GM12872 (cell line): ENCODE results near the gene GRM8.
A peak's percentile ranks its signal among the peaks of the same experiment; 100 is the strongest.

ENCODE experiments used
- CTCF ChIP-seq: IDR thresholded peaks from 3 replicates; pipeline ENCODE4 v1.5.1; 2011; ENCODE audit warnings: low read depth, mild to moderate bottlenecking, low read length, moderate library complexity; ENCODE audit not compliant: insufficient read depth

Gene GRM8

DNA sequence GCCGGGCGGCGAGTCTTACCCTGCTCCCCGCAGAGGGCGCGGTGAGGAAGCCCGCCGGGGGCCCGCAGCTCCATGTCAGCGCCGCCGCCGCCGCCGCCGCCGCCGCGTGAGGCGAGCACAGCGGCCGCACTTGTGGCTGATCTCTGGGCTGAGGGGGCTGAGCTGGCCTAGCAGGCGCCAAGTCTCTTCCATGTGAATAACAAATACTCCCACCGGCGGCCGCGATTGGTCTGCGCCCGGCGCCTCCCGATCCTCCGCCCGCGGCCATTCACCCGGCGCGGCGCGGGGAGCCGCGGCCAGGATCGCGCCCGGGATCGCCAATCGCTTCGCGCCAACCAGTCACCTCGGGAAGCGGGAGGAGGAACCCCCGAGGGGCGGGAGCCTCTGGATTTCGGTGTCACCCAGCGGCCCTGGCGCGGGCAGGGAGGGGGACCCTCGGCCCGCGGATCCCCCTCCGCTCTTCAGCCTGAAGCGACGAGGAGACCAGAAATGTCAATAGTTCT is at the start of gene GRM8:
TSS of gene GRM8 (minus strand) at position 164 of the 503 bp plus-strand sequence.
- 0 out of 3 replicates have a peak, but pooled peaks have one; percentile 2 for TF ChIP-seq CTCF

GRCh38 chr7:127290801-127291361 is 38.1 kb upstream of the GRM8 start:
- no peak for TF ChIP-seq CTCF

- no peak for TF ChIP-seq CTCF
These were observed 37.4 kb upstream of the GRM8 start for GRCh38 chr7:127290116-127290655.

GRCh38 chr7:127287133-127287532 is 34.4 kb upstream of the GRM8 start:
- no peak for TF ChIP-seq CTCF

- TF ChIP-seq CTCF, result no peak
These were observed 17.4 kb upstream of the GRM8 start for GRCh38 chr7:127270093-127270492.

DNA sequence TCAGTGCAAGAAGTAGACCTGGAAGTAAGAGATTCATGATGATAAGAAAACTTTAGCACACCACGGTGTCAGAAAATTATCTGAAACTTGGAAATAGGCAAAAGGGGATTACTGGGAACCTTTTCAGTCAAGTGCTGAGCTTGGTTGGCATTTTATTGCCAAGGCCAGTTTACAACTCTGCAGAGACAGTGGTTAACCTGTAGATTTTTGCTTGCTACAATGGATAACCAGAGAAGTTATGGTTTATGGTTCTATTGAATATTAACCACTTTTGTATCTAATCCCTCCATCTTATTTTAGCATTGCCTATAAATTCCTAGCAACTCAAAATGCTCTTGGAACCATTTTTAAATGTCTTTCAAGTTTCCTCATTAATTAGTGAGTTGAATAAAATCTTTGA is 13.3 kb upstream of the GRM8 start:
- TF ChIP-seq CTCF, result no peak

- TF ChIP-seq CTCF, result no peak
These were observed 11.5 kb upstream of the GRM8 start for GRCh38 chr7:127264219-127264618.
